Activated naive CD4-positive, alpha-beta T cell treated with anti-CD3 and anti-CD28 coated beads for 36 hours (primary cell): ENCODE measurements around the gene ARHGAP24. TPM values are rescaled to one million over a fixed set of nuclear protein-coding genes. Genes with fewer than 3 reads are reported as not detected.

Experiments used
- CTCF ChIA-PET: fragments of 350-600 bp; sonication (Branson Sonifier 250); formaldehyde crosslinking; loops from one replicate; lab custom pipeline; 2021; ENCODE audit warnings: antibody characterized with exemption; lab: Charles Lee
- DNase-seq: peaks from one replicate; pipeline ENCODE4 v3.0.0-alpha.2; 2020
- H3K27ac Mint-ChIP-seq: one replicate; pipeline ENCODE4 v1.8.0; 2021; ENCODE audit warnings: mild to moderate bottlenecking, mixed read lengths
- H3K27me3 Mint-ChIP-seq: one replicate; pipeline ENCODE4 v1.8.0; 2021; ENCODE audit warnings: low read depth, mixed read lengths
- H3K36me3 Mint-ChIP-seq: one replicate; pipeline ENCODE4 v1.8.0; 2021; ENCODE audit warnings: low read depth, mixed read lengths
- H3K4me1 Mint-ChIP-seq: one replicate; pipeline ENCODE4 v1.8.0; 2021; ENCODE audit warnings: low read depth, mixed read lengths
- H3K4me3 Mint-ChIP-seq: one replicate; pipeline ENCODE4 v1.8.0; 2021; ENCODE audit warnings: mild to moderate bottlenecking, moderate library complexity, mixed read lengths
- H3K9me3 Mint-ChIP-seq: one replicate; pipeline ENCODE4 v1.8.0; 2021; ENCODE audit warnings: mixed read lengths
- intact Hi-C: fragments of 100-400 bp; cut with micrococcal nuclease; formaldehyde crosslinking; loops from one replicate; pipeline ENCODE4 v1.15.1; 2023
- total RNA-seq, 2 experiments: library from RNA; stranded (reverse); gene quantifications; one replicate each; pipeline ENCODE4 v1.2.3, GENCODE V29; 2021

ARHGAP24 gene
- total RNA-seq, 2 experiments from 2014 or later = not detected

GRCh38 chr4:85611661-85612060 is 136.7 kb downstream of the ARHGAP24 start:
- Mint-ChIP-seq H3K4me1 (peaks cover 5% of the 10 kb centered on the region), H3K27ac (no peak overlapping the region), H3K9me3 (peaks cover 3% of the 10 kb centered on the region), H3K4me3 (no peak overlapping the region), H3K36me3 (no peaks in the 10 kb centered on the region), H3K27me3 (no peaks in the 10 kb centered on the region)
- CTCF ChIA-PET = no interaction called here
- no peak for DNase-seq
- intact Hi-C loops = no loop called here

GRCh38 chr4:85613901-85614300 is 139.0 kb downstream of the ARHGAP24 start:
- Mint-ChIP-seq H3K4me3 (no peak overlapping the region), H3K27me3 (no peaks in the 10 kb centered on the region), H3K9me3 (peaks cover 7% of the 10 kb centered on the region), H3K4me1 (peaks cover 3% of the 10 kb centered on the region), H3K36me3 (no peaks in the 10 kb centered on the region), H3K27ac (no peak overlapping the region)
- CTCF ChIA-PET = no interaction called here
- DNase-seq = no peak
- intact Hi-C loops = no loop called here

DNA sequence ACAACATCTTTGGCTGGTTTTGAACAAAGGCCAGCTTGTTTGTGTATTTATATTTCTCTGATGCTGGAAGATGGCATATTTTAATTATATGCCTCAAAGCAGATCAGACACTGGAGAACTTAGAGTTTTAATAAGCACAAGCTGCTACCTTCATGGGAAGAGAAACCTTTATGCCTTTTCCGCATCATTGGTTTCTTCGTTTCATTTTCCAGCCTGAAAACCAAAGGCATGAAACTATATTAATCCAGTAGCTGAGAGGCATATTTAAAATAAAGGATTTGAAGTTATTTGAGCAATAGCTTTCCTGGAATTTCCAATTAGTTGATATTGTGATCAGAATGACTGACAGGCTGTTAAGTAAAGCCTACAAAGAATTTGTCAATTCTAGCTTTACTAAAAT is 141.0 kb downstream of the ARHGAP24 start:
- no peaks in the 10 kb centered on the region for H3K4me1 Mint-ChIP-seq
- no peak overlapping the region for H3K27ac Mint-ChIP-seq
- CTCF ChIA-PET = no interaction called here
- no peaks in the 10 kb centered on the region for H3K27me3 Mint-ChIP-seq
- peaks cover 11% of the 10 kb centered on the region for H3K9me3 Mint-ChIP-seq
- no peak overlapping the region for H3K4me3 Mint-ChIP-seq
- DNase-seq = no peak
- intact Hi-C loops = no loop called here
- H3K36me3 Mint-ChIP-seq = no peaks in the 10 kb centered on the region

- no peak for DNase-seq
- Mint-ChIP-seq H3K27ac (no peak overlapping the region), H3K4me1 (no peaks in the 10 kb centered on the region), H3K9me3 (peaks cover 12% of the 10 kb centered on the region), H3K36me3 (no peaks in the 10 kb centered on the region), H3K27me3 (no peaks in the 10 kb centered on the region), H3K4me3 (no peak overlapping the region)
- intact Hi-C loops = no loop called here
- CTCF ChIA-PET = no interaction called here
These were observed 142.3 kb downstream of the ARHGAP24 start for GRCh38 chr4:85617202-85617601.

GRCh38 chr4:85632981-85633380 is 158.0 kb downstream of the ARHGAP24 start:
- no peaks in the 10 kb centered on the region for H3K36me3 Mint-ChIP-seq
- no peaks in the 10 kb centered on the region for H3K4me1 Mint-ChIP-seq
- intact Hi-C loops = no loop called here
- H3K4me3 Mint-ChIP-seq = no peak overlapping the region
- no peaks in the 10 kb centered on the region for H3K27me3 Mint-ChIP-seq
- peaks cover 7% of the 10 kb centered on the region for H3K9me3 Mint-ChIP-seq
- CTCF ChIA-PET = no interaction called here
- H3K27ac Mint-ChIP-seq = no peak overlapping the region
- no peak for DNase-seq

DNA sequence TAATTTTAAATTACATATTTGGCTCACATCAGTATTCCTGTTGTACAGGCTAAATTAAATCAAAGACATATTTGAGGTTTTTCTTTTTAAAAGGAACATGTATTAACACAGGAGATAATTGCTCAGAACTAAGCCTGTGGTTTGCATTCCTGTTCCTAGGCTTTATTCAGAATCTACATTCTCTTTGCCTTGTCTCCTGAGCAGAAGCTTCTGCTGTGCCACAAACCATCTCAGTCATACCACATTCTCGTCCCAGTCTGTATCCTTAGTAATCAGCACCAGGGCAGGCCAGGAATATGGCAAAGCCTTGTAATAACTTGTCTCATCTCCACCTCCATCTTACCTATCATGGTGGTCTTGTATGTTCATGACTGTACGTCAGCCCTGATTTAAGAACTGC is 162.8 kb downstream of the ARHGAP24 start:
- CTCF ChIA-PET = no interaction called here

DNA sequence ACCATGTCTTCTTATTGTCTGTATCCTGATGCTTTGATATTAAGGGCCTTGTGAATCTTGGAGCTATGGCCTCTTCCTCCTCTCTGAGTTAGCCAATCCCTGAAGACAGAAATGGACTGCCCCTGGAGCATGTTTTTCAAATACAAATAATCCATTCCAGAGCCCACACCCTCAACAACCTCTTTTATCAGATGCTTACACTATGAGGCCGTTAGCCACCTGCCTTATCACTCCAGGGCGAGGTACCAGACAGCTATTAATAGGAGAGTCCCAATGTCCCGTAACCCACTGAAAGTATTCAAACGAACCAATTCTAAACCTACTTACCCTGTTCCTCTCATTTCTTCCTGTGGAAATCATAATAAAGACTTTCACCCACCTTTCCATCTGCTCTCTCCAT is 165.0 kb downstream of the ARHGAP24 start:
- no peak overlapping the region for H3K4me3 Mint-ChIP-seq
- no peaks in the 10 kb centered on the region for H3K36me3 Mint-ChIP-seq
- no peaks in the 10 kb centered on the region for H3K27me3 Mint-ChIP-seq
- no peak overlapping the region for H3K27ac Mint-ChIP-seq
- H3K4me1 Mint-ChIP-seq = no peaks in the 10 kb centered on the region
- H3K9me3 Mint-ChIP-seq = no peaks in the 10 kb centered on the region
- CTCF ChIA-PET = no interaction called here
- intact Hi-C loops = no loop called here
- DNase-seq = no peak

More for the DNA sequence above, 162.8 kb downstream of the ARHGAP24 start:
- no peaks in the 10 kb centered on the region for H3K9me3 Mint-ChIP-seq
- DNase-seq = no peak
- no peaks in the 10 kb centered on the region for H3K27me3 Mint-ChIP-seq
- intact Hi-C loops = no loop called here
- H3K4me3 Mint-ChIP-seq = no peak overlapping the region
- no peaks in the 10 kb centered on the region for H3K36me3 Mint-ChIP-seq
- H3K27ac Mint-ChIP-seq = no peak overlapping the region
- H3K4me1 Mint-ChIP-seq = no peaks in the 10 kb centered on the region

GRCh38 chr4:85642356-85643100 is 167.6 kb downstream of the ARHGAP24 start:
- H3K4me3 Mint-ChIP-seq = no peak overlapping the region
- H3K4me1 Mint-ChIP-seq = no peaks in the 10 kb centered on the region
- no peaks in the 10 kb centered on the region for H3K27me3 Mint-ChIP-seq
- CTCF ChIA-PET = no interaction called here
- no peak for DNase-seq
- no peaks in the 10 kb centered on the region for H3K36me3 Mint-ChIP-seq
- intact Hi-C loops = no loop called here
- no peak overlapping the region for H3K27ac Mint-ChIP-seq
- no peaks in the 10 kb centered on the region for H3K9me3 Mint-ChIP-seq

DNA sequence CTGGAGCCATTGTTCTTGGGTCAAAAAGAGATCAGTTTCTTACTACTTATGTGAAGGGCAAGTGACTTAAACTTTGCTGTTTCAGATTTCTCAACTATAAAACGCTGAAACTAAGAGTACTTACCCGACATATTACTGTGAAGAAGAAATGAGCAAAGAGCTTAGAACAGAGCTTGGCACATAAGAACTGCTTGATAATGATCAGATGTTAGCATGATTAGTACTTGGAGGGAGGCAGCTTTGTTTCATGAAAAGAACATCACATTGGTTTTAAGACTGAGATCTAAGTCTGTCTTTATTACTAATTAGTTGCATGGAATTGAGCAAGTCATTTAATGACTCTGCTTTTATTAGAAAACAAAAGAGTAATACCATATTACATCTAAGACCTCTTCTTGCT is 169.1 kb downstream of the ARHGAP24 start:
- no peaks in the 10 kb centered on the region for H3K4me1 Mint-ChIP-seq
- H3K27ac Mint-ChIP-seq = no peak overlapping the region
- H3K9me3 Mint-ChIP-seq = no peaks in the 10 kb centered on the region
- no peaks in the 10 kb centered on the region for H3K36me3 Mint-ChIP-seq
- no peaks in the 10 kb centered on the region for H3K27me3 Mint-ChIP-seq
- CTCF ChIA-PET = no interaction called here
- DNase-seq = no peak
- H3K4me3 Mint-ChIP-seq = no peak overlapping the region
- intact Hi-C loops = no loop called here

GRCh38 chr4:85650908-85651307 is 176.0 kb downstream of the ARHGAP24 start:
- CTCF ChIA-PET = no interaction called here
- H3K27ac Mint-ChIP-seq = no peak overlapping the region
- H3K4me3 Mint-ChIP-seq = no peak overlapping the region
- H3K9me3 Mint-ChIP-seq = no peaks in the 10 kb centered on the region
- no peaks in the 10 kb centered on the region for H3K4me1 Mint-ChIP-seq
- H3K36me3 Mint-ChIP-seq = no peaks in the 10 kb centered on the region
- DNase-seq = no peak
- intact Hi-C loops = no loop called here
- H3K27me3 Mint-ChIP-seq = no peaks in the 10 kb centered on the region

DNA sequence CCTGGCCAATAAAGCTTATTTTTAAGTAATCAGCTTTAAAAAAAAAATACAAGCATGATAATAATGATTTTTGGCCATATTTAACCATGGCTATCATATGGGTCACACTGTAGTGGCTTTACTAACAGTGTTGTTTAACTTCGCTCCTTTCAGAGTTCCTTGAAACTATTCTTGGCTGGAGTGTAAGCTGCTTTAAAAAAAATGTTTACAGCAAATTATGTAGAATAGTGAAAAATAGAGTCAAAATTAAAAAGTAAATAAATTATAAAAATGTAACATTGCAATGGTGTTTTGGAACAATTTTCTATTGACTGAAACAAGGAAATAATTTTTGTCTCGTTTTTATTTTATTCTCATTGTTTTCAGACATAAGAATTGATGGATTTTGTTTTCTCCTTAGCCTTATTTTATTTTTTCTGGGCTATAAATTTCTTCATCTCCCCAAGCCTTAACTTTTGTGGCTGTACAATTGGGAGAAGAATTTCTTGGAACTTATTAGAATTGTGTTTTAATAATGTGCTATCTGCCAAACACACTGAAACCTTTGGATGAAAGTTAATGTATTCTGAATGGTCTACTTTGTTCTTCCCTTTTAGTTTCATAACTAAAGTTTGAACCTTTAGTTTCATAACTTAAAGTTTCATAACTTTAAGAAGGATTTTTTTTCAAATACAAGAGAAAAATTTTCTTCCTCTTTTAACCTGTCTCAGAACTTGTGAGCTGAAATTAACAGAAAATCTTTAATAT is 182.0 kb downstream of the ARHGAP24 start:
- CTCF ChIA-PET = no interaction called here
- intact Hi-C loops = no loop called here
- Mint-ChIP-seq H3K4me3 (no peak overlapping the region), H3K4me1 (no peaks in the 10 kb centered on the region), H3K36me3 (no peaks in the 10 kb centered on the region), H3K27ac (no peak overlapping the region), H3K9me3 (no peaks in the 10 kb centered on the region), H3K27me3 (no peaks in the 10 kb centered on the region)
- no peak for DNase-seq

GRCh38 chr4:85658766-85659439 is 184.0 kb downstream of the ARHGAP24 start:
- Mint-ChIP-seq H3K27me3 (no peaks in the 10 kb centered on the region), H3K36me3 (no peaks in the 10 kb centered on the region), H3K27ac (no peak overlapping the region), H3K4me3 (no peak overlapping the region), H3K9me3 (no peaks in the 10 kb centered on the region), H3K4me1 (no peaks in the 10 kb centered on the region)
- no peak for DNase-seq
- intact Hi-C loops = no loop called here
- CTCF ChIA-PET = no interaction called here
